ENCODE results near the gene HBE1.
"Not testable (repeated sequence)": the region's sequence is repeated elsewhere in the genome, so short reads cannot be mapped to it uniquely, and the experiment has no call there.

HBE1 gene

DNA sequence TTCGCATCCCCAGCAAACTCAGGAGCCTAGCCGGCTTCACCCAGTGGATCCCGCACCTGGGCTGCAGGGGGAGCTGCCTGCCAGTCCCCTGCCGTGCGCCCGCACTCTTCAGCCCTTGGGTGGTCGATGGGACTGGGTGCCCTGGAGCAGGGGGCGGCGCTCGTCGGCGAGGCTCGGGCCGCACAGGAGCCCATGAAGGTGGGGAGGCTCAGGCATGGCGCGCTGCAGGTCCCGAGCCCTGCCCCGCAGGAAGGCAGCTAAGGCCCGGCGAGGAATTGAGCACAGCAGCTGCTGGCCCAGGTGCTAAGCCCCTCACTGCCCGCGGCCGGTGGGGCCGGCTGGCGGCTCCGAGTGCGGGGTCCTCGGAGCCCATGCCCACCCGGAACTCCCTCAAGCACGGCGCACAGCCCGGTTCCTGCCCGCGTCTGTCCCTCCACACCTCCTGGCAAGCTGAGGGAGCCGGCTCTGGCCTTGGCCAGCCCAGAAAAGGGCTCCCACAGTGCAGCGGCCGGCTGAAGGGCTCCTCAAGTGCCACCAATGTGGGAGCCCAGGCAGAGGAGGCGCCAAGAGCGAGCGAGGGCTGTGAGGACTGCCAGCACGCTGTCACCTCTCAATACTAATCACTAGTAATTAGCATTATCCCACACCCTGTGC lies 24.7 kb upstream of the HBE1 start:
- not testable (repeated sequence) for H3K4me2 ChIP-seq (ENCODE audit: low read length); H3K4me1 ChIP-seq (ENCODE audit: control insufficient read depth, insufficient read depth, low read length); H3K9ac ChIP-seq (ENCODE audit: low read depth, low read length); H3K27me3 ChIP-seq (ENCODE audit: control insufficient read depth, insufficient read depth, low read length); H3K9me3 ChIP-seq (replicated peaks; ENCODE audit: low read length); H3K4me3 ChIP-seq (ENCODE audit: low read length); H3K36me3 ChIP-seq (ENCODE audit: insufficient read depth, low read length)

- H3K27me3 ChIP-seq (ENCODE audit: control insufficient read depth, insufficient read depth, low read length), result no peaks in the 10 kb centered on the region
- no peak overlapping the region for H3K4me2 ChIP-seq (ENCODE audit: low read length)
- H3K4me1 ChIP-seq (ENCODE audit: control insufficient read depth, insufficient read depth, low read length), result peaks cover 11% of the 10 kb centered on the region
- H3K9me3 ChIP-seq (replicated peaks; ENCODE audit: low read length), result no peaks in the 10 kb centered on the region
- H3K36me3 ChIP-seq (ENCODE audit: insufficient read depth, low read length), result no peaks in the 10 kb centered on the region
- H3K9ac ChIP-seq (ENCODE audit: low read depth, low read length), result no peak overlapping the region
- H3K4me3 ChIP-seq (ENCODE audit: low read length), result no peak overlapping the region
Measured at GRCh38 chr11:5293028-5293427, 23.3 kb upstream of the HBE1 start.

- Histone ChIP-seq H3K4me3 (ENCODE audit: low read length) (no peak overlapping the region), H3K4me1 (ENCODE audit: control insufficient read depth, insufficient read depth, low read length) (peaks cover 11% of the 10 kb centered on the region), H3K36me3 (ENCODE audit: insufficient read depth, low read length) (no peaks in the 10 kb centered on the region), H3K9me3 (replicated peaks; ENCODE audit: low read length) (no peaks in the 10 kb centered on the region), H3K9ac (ENCODE audit: low read depth, low read length) (no peak overlapping the region), H3K4me2 (ENCODE audit: low read length) (no peak overlapping the region), H3K27me3 (ENCODE audit: control insufficient read depth, insufficient read depth, low read length) (no peaks in the 10 kb centered on the region)
Measured at GRCh38 chr11:5291207-5291838, 21.6 kb upstream of the HBE1 start.

DNA sequence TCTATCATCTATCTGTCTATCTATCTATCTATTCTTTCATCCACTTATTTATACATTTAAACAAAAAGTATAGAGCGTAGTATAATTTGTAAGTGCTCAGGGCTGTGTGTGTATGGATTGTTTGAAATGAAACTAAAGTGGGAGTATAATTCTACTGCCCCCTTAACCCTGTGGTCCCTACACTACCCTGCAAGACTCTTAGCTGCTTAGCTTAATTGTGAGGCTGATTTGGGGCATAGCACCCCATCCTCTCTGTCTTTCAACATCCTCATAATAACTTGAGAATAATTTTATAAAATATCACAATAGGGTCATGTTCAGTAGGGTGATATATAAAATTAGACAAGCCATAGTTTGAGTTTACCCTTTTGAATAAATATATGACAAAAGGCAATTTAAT lies 20.4 kb upstream of the HBE1 start:
- Histone ChIP-seq H3K4me1 (ENCODE audit: control insufficient read depth, insufficient read depth, low read length) (peaks cover 11% of the 10 kb centered on the region), H3K36me3 (ENCODE audit: insufficient read depth, low read length) (no peaks in the 10 kb centered on the region), H3K9me3 (replicated peaks; ENCODE audit: low read length) (no peaks in the 10 kb centered on the region), H3K27me3 (ENCODE audit: control insufficient read depth, insufficient read depth, low read length) (no peaks in the 10 kb centered on the region), H3K9ac (ENCODE audit: low read depth, low read length) (no peak overlapping the region), H3K4me3 (ENCODE audit: low read length) (no peak overlapping the region), H3K4me2 (ENCODE audit: low read length) (no peak overlapping the region)

- Histone ChIP-seq H3K9me3 (replicated peaks; ENCODE audit: low read length) (no peaks in the 10 kb centered on the region), H3K4me3 (ENCODE audit: low read length) (no peak overlapping the region), H3K36me3 (ENCODE audit: insufficient read depth, low read length) (no peaks in the 10 kb centered on the region), H3K27me3 (ENCODE audit: control insufficient read depth, insufficient read depth, low read length) (no peaks in the 10 kb centered on the region), H3K9ac (ENCODE audit: low read depth, low read length) (no peak overlapping the region), H3K4me2 (ENCODE audit: low read length) (no peak overlapping the region), H3K4me1 (ENCODE audit: control insufficient read depth, insufficient read depth, low read length) (peaks cover 11% of the 10 kb centered on the region)
Measured at GRCh38 chr11:5289696-5290095, 20.0 kb upstream of the HBE1 start.

- H3K9me3 ChIP-seq (replicated peaks; ENCODE audit: low read length), result no peaks in the 10 kb centered on the region
- H3K27me3 ChIP-seq (ENCODE audit: control insufficient read depth, insufficient read depth, low read length), result no peaks in the 10 kb centered on the region
- H3K4me2 ChIP-seq (ENCODE audit: low read length), result no peak overlapping the region
- H3K9ac ChIP-seq (ENCODE audit: low read depth, low read length), result no peak overlapping the region
- H3K4me3 ChIP-seq (ENCODE audit: low read length), result no peak overlapping the region
- H3K36me3 ChIP-seq (ENCODE audit: insufficient read depth, low read length), result no peaks in the 10 kb centered on the region
- H3K4me1 ChIP-seq (ENCODE audit: control insufficient read depth, insufficient read depth, low read length), result peaks cover 11% of the 10 kb centered on the region
Measured at GRCh38 chr11:5288906-5289550, 19.3 kb upstream of the HBE1 start.

DNA sequence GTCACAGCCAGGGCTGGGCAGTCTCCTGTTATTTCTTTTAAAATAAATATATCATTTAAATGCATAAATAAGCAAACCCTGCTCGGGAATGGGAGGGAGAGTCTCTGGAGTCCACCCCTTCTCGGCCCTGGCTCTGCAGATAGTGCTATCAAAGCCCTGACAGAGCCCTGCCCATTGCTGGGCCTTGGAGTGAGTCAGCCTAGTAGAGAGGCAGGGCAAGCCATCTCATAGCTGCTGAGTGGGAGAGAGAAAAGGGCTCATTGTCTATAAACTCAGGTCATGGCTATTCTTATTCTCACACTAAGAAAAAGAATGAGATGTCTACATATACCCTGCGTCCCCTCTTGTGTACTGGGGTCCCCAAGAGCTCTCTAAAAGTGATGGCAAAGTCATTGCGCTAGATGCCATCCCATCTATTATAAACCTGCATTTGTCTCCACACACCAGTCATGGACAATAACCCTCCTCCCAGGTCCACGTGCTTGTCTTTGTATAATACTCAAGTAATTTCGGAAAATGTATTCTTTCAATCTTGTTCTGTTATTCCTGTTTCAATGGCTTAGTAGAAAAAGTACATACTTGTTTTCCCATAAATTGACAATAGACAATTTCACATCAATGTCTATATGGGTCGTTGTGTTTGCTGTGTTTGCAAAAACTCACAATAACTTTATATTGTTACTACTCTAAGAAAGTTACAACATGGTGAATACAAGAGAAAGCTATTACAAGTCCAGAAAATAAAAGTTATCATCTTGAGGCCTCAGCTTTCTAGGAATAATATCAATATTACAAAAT lies 18.6 kb upstream of the HBE1 start:
- no peaks in the 10 kb centered on the region for H3K36me3 ChIP-seq (ENCODE audit: insufficient read depth, low read length)
- no peaks in the 10 kb centered on the region for H3K9me3 ChIP-seq (replicated peaks; ENCODE audit: low read length)
- H3K9ac ChIP-seq (ENCODE audit: low read depth, low read length), result no peak overlapping the region
- H3K4me3 ChIP-seq (ENCODE audit: low read length), result no peak overlapping the region
- no peaks in the 10 kb centered on the region for H3K27me3 ChIP-seq (ENCODE audit: control insufficient read depth, insufficient read depth, low read length)
- H3K4me1 ChIP-seq (ENCODE audit: control insufficient read depth, insufficient read depth, low read length), result peaks cover 11% of the 10 kb centered on the region
- no peak overlapping the region for H3K4me2 ChIP-seq (ENCODE audit: low read length)

DNA sequence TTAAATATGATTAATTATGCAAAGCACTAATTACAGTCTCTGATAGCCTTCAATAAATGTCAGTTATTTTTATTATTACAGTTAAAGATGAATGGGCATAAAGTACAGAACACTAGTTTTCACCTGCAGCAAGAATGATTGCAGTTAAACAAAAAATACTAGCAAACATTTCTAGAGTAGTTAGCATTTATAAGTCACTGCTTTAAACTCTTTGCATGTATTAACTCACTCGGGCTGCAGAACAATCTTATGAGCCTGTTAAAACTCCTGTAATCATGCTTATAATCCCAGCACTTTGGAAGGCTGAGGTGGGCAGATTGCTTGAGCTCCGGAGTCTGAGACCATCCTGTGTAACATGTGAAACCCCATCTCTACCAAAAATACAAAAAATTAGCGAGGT lies 17.2 kb upstream of the HBE1 start:
- Histone ChIP-seq H3K4me2 (ENCODE audit: low read length) (no peak overlapping the region), H3K9ac (ENCODE audit: low read depth, low read length) (no peak overlapping the region), H3K4me3 (ENCODE audit: low read length) (no peak overlapping the region), H3K4me1 (ENCODE audit: control insufficient read depth, insufficient read depth, low read length) (peaks cover 11% of the 10 kb centered on the region), H3K36me3 (ENCODE audit: insufficient read depth, low read length) (no peaks in the 10 kb centered on the region), H3K9me3 (replicated peaks; ENCODE audit: low read length) (no peaks in the 10 kb centered on the region), H3K27me3 (ENCODE audit: control insufficient read depth, insufficient read depth, low read length) (no peaks in the 10 kb centered on the region)

GRCh38 chr11:5286351-5286750 lies 16.6 kb upstream of the HBE1 start:
- Histone ChIP-seq H3K4me2 (ENCODE audit: low read length) (no peak overlapping the region), H3K36me3 (ENCODE audit: insufficient read depth, low read length) (no peaks in the 10 kb centered on the region), H3K4me3 (ENCODE audit: low read length) (no peak overlapping the region), H3K4me1 (ENCODE audit: control insufficient read depth, insufficient read depth, low read length) (peaks cover 13% of the 10 kb centered on the region), H3K27me3 (ENCODE audit: control insufficient read depth, insufficient read depth, low read length) (no peaks in the 10 kb centered on the region), H3K9me3 (replicated peaks; ENCODE audit: low read length) (no peaks in the 10 kb centered on the region), H3K9ac (ENCODE audit: low read depth, low read length) (no peak overlapping the region)

DNA sequence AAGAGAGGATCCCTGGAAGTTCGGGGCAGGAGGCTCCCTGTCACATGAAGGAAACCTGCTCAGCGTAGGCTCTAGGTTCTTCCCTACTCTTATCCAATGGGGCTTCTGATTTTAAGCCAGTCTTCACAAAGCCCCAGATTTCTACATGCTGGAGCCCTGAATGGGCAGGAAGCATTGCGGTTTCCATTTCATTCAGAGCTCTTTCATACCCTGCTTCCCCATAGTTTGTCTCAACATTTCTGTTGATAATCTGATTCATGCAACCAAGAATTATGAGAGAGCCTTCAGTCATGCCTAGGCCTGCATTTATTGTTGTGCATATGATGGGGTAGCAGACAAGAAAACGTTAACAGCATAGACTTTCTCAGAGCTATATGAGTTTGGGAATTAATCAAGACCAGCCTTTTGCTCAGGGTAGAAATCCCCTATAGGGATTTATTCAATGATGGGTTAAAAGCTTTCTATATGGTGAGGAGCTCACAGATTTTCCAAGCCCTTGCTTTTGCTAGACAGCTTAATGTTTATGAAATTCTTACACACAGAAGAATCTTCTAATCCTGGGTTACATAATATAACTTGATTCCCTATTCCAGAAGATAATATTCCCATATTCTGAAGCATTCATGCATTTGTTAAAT lies 16.1 kb upstream of the HBE1 start:
- Histone ChIP-seq H3K4me3 (ENCODE audit: low read length) (no peak overlapping the region), H3K4me1 (ENCODE audit: control insufficient read depth, insufficient read depth, low read length) (peaks cover 18% of the 10 kb centered on the region), H3K27me3 (ENCODE audit: control insufficient read depth, insufficient read depth, low read length) (no peaks in the 10 kb centered on the region), H3K9ac (ENCODE audit: low read depth, low read length) (no peak overlapping the region), H3K36me3 (ENCODE audit: insufficient read depth, low read length) (no peaks in the 10 kb centered on the region), H3K9me3 (replicated peaks; ENCODE audit: low read length) (no peaks in the 10 kb centered on the region), H3K4me2 (ENCODE audit: low read length) (no peak overlapping the region)

GRCh38 chr11:5284637-5285036 lies 14.9 kb upstream of the HBE1 start:
- H3K4me2 ChIP-seq (ENCODE audit: low read length), result no peak overlapping the region
- no peak overlapping the region for H3K4me3 ChIP-seq (ENCODE audit: low read length)
- H3K4me1 ChIP-seq (ENCODE audit: control insufficient read depth, insufficient read depth, low read length), result peaks cover 23% of the 10 kb centered on the region
- H3K36me3 ChIP-seq (ENCODE audit: insufficient read depth, low read length), result no peaks in the 10 kb centered on the region
- H3K9me3 ChIP-seq (replicated peaks; ENCODE audit: low read length), result no peaks in the 10 kb centered on the region
- H3K9ac ChIP-seq (ENCODE audit: low read depth, low read length), result no peak overlapping the region
- no peaks in the 10 kb centered on the region for H3K27me3 ChIP-seq (ENCODE audit: control insufficient read depth, insufficient read depth, low read length)
